Activated naive CD8-positive, alpha-beta T cell treated with anti-CD3 and anti-CD28 coated beads for 36 hours (primary cell): ENCODE measurements around the gene MIS18A. TPM values are rescaled to one million over a fixed set of nuclear protein-coding genes. Genes with fewer than 3 reads are reported as not detected.

Experiments
- total RNA-seq, 2 experiments: library from RNA; stranded (reverse); gene quantifications; one replicate each; pipeline ENCODE4 v1.2.3, GENCODE V29; 2021

The MIS18A gene
- total RNA-seq, 2 experiments from 2014 or later = 36.3 to 38.5 TPM

Other genes with a start within 250 kb of the MIS18A start
- gene MRAP, start 19.8 kb upstream of the MIS18A start, total RNA-seq = not detected
- 10 to 100 TPM; 35.6 to 38.4 TPM for gene URB1, start 114.0 kb upstream of the MIS18A start, total RNA-seq
- gene EVA1C, start 133.7 kb upstream of the MIS18A start, total RNA-seq = 10 to 100 TPM; 10.9 to 12.5 TPM